WTC11 (cell line): ENCODE data around the gene ITGAX.

Source experiments
- FOXK1 ChIP-seq: sonication (generic); formaldehyde crosslinking; IDR thresholded peaks from 2 replicates; pipeline ENCODE4 v1.8.0; 2022; ENCODE audit warnings: mild to moderate bottlenecking, moderate library complexity, missing genetic modification reagents
- JUN ChIP-seq: sonication (generic); formaldehyde crosslinking; IDR thresholded peaks from 2 replicates; pipeline ENCODE4 v1.8.0; 2023; ENCODE audit warnings: mild to moderate bottlenecking, missing genetic modification reagents
- MYBL2 ChIP-seq: sonication (generic); formaldehyde crosslinking; IDR thresholded peaks from 2 replicates; pipeline ENCODE4 v1.8.1; 2023; ENCODE audit warnings: mild to moderate bottlenecking, moderate library complexity, missing genetic modification reagents
- SP1 ChIP-seq: sonication (generic); formaldehyde crosslinking; conservative IDR thresholded peaks from 2 replicates; pipeline ENCODE4 v1.8.1; 2022; ENCODE audit warnings: missing genetic modification reagents
- ZNF121 ChIP-seq: sonication (generic); formaldehyde crosslinking; IDR thresholded peaks from 2 replicates; pipeline ENCODE4 v1.8.0; 2023; ENCODE audit warnings: missing genetic modification reagents
- TF ChIP-seq, protein P1 (sequence below): fragments of 200-600 bp; IDR thresholded peaks from 2 replicates; pipeline ENCODE4 v1.8.0; 2022; ENCODE audit warnings: antibody characterized with exemption
- TF ChIP-seq, protein P2 (sequence below): sonication (generic); formaldehyde crosslinking; IDR thresholded peaks from 2 replicates; pipeline ENCODE4 v1.8.0; 2022; ENCODE audit warnings: mild to moderate bottlenecking, missing genetic modification reagents
- TF ChIP-seq, protein P3 (sequence below): sonication (generic); formaldehyde crosslinking; IDR thresholded peaks from 2 replicates; pipeline ENCODE4 v1.8.0; 2023; ENCODE audit warnings: mild to moderate bottlenecking, missing genetic modification reagents
- TF ChIP-seq, protein P4 (sequence below): sonication (generic); formaldehyde crosslinking; IDR thresholded peaks from 2 replicates; pipeline ENCODE4 v1.8.1; 2023; ENCODE audit warnings: mild to moderate bottlenecking, missing genetic modification reagents, moderate library complexity

DNA sequence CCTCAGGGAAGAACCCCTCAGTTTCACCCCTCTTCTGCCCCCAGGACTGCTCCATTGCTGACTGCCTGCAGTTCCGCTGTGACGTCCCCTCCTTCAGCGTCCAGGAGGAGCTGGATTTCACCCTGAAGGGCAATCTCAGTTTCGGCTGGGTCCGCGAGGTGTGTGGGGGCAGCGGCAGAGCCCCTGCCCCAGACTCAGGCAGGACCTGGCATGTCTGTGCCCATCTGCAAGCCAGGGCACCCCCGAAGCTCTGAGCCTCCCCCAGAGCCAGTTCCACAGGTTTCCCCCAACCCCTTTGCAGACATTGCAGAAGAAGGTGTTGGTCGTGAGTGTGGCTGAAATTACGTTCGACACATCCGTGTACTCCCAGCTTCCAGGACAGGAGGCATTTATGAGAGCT lies 68.8 kb downstream of the ITGAX start:
- TF ChIP-seq JUN (CRISPR knock-in tag), result no peak
- TF ChIP-seq FOXK1, result no peak
- TF ChIP-seq ZNF121 (CRISPR knock-in tag), result no peak
- TF ChIP-seq, protein P1, sequence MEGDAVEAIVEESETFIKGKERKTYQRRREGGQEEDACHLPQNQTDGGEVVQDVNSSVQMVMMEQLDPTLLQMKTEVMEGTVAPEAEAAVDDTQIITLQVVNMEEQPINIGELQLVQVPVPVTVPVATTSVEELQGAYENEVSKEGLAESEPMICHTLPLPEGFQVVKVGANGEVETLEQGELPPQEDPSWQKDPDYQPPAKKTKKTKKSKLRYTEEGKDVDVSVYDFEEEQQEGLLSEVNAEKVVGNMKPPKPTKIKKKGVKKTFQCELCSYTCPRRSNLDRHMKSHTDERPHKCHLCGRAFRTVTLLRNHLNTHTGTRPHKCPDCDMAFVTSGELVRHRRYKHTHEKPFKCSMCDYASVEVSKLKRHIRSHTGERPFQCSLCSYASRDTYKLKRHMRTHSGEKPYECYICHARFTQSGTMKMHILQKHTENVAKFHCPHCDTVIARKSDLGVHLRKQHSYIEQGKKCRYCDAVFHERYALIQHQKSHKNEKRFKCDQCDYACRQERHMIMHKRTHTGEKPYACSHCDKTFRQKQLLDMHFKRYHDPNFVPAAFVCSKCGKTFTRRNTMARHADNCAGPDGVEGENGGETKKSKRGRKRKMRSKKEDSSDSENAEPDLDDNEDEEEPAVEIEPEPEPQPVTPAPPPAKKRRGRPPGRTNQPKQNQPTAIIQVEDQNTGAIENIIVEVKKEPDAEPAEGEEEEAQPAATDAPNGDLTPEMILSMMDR, result no peak
- TF ChIP-seq MYBL2 (CRISPR knock-in tag), result no peak
- TF ChIP-seq SP1 (CRISPR knock-in tag), result no peak
- TF ChIP-seq, protein P2, sequence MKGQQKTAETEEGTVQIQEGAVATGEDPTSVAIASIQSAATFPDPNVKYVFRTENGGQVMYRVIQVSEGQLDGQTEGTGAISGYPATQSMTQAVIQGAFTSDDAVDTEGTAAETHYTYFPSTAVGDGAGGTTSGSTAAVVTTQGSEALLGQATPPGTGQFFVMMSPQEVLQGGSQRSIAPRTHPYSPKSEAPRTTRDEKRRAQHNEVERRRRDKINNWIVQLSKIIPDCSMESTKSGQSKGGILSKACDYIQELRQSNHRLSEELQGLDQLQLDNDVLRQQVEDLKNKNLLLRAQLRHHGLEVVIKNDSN (CRISPR knock-in tag), result no peak
- TF ChIP-seq, protein P3, sequence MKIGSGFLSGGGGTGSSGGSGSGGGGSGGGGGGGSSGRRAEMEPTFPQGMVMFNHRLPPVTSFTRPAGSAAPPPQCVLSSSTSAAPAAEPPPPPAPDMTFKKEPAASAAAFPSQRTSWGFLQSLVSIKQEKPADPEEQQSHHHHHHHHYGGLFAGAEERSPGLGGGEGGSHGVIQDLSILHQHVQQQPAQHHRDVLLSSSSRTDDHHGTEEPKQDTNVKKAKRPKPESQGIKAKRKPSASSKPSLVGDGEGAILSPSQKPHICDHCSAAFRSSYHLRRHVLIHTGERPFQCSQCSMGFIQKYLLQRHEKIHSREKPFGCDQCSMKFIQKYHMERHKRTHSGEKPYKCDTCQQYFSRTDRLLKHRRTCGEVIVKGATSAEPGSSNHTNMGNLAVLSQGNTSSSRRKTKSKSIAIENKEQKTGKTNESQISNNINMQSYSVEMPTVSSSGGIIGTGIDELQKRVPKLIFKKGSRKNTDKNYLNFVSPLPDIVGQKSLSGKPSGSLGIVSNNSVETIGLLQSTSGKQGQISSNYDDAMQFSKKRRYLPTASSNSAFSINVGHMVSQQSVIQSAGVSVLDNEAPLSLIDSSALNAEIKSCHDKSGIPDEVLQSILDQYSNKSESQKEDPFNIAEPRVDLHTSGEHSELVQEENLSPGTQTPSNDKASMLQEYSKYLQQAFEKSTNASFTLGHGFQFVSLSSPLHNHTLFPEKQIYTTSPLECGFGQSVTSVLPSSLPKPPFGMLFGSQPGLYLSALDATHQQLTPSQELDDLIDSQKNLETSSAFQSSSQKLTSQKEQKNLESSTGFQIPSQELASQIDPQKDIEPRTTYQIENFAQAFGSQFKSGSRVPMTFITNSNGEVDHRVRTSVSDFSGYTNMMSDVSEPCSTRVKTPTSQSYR (CRISPR knock-in tag), result no peak
- TF ChIP-seq, protein P4, sequence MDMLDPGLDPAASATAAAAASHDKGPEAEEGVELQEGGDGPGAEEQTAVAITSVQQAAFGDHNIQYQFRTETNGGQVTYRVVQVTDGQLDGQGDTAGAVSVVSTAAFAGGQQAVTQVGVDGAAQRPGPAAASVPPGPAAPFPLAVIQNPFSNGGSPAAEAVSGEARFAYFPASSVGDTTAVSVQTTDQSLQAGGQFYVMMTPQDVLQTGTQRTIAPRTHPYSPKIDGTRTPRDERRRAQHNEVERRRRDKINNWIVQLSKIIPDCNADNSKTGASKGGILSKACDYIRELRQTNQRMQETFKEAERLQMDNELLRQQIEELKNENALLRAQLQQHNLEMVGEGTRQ, result no peak
